ENCODE data around the gene FOXD4L1.
"Not testable (repeated sequence)": the region's sequence is repeated elsewhere in the genome, so short reads cannot be mapped to it uniquely, and the experiment has no call there.

GRCh38 chr2:113499019-113499885 is 787 bp downstream of the FOXD4L1 start:
- not testable (repeated sequence) for TF ChIP-seq CTCF (IDR thresholded peaks at IDR 0.05); EZH2 (IDR thresholded peaks at IDR 0.05; ENCODE audit: borderline replicate concordance, insufficient read depth, low read depth, low read length, poor library complexity, severe bottlenecking)
